Peyer's patch (tissue), 4 donors: ENCODE results near the gene ICAM5.

Experiments
- CTCF ChIP-seq, 6 experiments: fragments of 450-650 bp in 4 of 6; fragments of 200-600 bp in 2 of 6; sonication (generic) in 1 of 6; IDR thresholded peaks; one replicate each; pipeline ENCODE4 v1.5.1; 2017 to 2019; ENCODE audit warnings: antibody characterized with exemption in 6 of 6, mild to moderate bottlenecking in 3 of 6, moderate library complexity in 1 of 6
- POLR2A ChIP-seq, 2 donors: fragments of 450-650 bp; IDR thresholded peaks; one replicate each; pipeline ENCODE4 v1.5.1; 2017; ENCODE audit warnings: antibody characterized with exemption in 2 of 2, mild to moderate bottlenecking in 2 of 2, moderate library complexity in 2 of 2

DNA sequence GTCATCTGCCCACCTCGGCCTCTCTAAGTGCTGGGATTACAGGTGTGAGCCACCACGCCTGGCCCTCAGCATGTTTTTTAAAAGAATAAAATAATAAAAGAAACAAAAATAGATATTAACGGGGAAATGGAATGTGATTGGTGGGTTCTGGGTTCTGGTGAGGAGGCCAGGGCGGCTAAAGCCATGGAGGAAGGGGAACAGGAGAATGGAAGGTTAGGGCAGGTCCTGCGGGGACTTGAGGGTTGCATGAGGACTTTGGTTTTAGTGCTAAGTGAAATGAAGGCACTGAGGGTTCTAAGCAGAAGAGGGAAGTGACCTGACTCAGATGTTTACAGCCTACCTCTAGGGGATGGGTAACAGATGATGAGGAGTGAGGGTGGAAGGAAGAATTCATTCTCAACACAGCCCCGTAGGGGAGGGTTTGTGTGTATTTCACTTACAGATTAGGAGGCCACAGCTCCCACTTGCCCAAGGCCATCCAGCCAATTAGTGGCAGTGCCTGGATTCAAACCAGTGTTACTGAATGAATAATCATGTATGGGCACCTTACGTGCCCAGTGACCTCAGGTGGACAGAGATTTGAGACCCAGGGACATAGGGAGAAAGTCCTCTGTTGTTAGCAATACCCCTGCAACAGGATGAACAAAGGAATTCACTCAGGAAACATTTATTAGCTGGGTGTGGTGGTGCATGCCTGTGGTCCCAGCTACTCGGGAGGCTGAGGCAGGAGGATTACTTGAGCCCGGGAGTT, 44.4 kb upstream of the ICAM5 start:
- no peak for TF ChIP-seq CTCF (IDR thresholded peaks at IDR 0.05)
- TF ChIP-seq POLR2A (IDR thresholded peaks at IDR 0.05): no peak
